ENCODE measurements around the gene GRID1. TPM values are rescaled to one million over a fixed set of nuclear protein-coding genes. Genes with fewer than 3 reads are reported as not detected.

The GRID1 gene
- total RNA-seq, 1 donor from 2014 or later = 0.75 TPM

DNA sequence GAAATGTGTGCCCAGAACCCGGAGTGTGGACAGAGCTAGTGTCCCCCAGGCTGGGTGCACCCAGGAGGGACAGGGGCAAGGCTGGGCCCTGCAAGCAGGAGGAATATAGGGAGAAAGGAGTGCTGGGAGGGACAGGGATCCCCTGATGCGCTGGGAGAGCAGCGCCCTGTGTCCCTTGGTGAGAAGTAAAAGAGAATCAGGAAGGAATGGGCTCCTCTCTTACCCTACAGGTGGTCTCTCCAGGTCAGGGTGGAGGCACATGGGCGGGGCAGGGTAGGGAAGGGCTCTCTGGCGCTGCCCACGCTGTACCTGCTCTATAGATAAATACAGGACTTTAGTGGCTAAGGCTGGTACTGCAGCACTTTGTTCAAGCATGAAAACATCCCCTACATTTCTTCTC is 753.8 kb downstream of the GRID1 start:
- H3K4me3 ChIP-seq (ENCODE audit: insufficient read depth, low read depth, low read length) = no peak overlapping the region
- H3K27me3 Mint-ChIP-seq (ENCODE audit: low read depth, unreplicated experiment) = peaks cover 2% of the 10 kb centered on the region
- H3K27ac ChIP-seq (ENCODE audit: low read depth, low read length) = no peak overlapping the region
- no peaks in the 10 kb centered on the region for H3K36me3 Mint-ChIP-seq (ENCODE audit: low read depth, unreplicated experiment)
- peaks cover 11% of the 10 kb centered on the region for H3K9me3 Mint-ChIP-seq (ENCODE audit: unreplicated experiment)
- H3K4me1 Mint-ChIP-seq (ENCODE audit: low read depth, unreplicated experiment) = peaks cover 8% of the 10 kb centered on the region
- no peak overlapping the region for H3K4me3 Mint-ChIP-seq (ENCODE audit: unreplicated experiment)
- FAIRE-seq (no peak), DNase-seq (ENCODE audit: low read depth) (no peak)
- no peak overlapping the region for H3K27ac Mint-ChIP-seq (ENCODE audit: unreplicated experiment)
- H3K36me3 ChIP-seq (ENCODE audit: insufficient read depth, low read length) = no peaks in the 10 kb centered on the region
- H3K27me3 ChIP-seq (ENCODE audit: insufficient read depth, low read length) = no peaks in the 10 kb centered on the region
- H4K20me1 ChIP-seq (ENCODE audit: insufficient read depth, low read length) = no peaks in the 10 kb centered on the region
- no peak overlapping the region for H2AFZ ChIP-seq (ENCODE audit: low read depth, low read length)
- H3K9me3 ChIP-seq (ENCODE audit: insufficient read depth, low read depth, low read length) = peaks cover 4% of the 10 kb centered on the region
- TF ChIP-seq, protein P1, sequence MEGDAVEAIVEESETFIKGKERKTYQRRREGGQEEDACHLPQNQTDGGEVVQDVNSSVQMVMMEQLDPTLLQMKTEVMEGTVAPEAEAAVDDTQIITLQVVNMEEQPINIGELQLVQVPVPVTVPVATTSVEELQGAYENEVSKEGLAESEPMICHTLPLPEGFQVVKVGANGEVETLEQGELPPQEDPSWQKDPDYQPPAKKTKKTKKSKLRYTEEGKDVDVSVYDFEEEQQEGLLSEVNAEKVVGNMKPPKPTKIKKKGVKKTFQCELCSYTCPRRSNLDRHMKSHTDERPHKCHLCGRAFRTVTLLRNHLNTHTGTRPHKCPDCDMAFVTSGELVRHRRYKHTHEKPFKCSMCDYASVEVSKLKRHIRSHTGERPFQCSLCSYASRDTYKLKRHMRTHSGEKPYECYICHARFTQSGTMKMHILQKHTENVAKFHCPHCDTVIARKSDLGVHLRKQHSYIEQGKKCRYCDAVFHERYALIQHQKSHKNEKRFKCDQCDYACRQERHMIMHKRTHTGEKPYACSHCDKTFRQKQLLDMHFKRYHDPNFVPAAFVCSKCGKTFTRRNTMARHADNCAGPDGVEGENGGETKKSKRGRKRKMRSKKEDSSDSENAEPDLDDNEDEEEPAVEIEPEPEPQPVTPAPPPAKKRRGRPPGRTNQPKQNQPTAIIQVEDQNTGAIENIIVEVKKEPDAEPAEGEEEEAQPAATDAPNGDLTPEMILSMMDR (IDR thresholded peaks at IDR 0.05; ENCODE audit: insufficient read depth, low read depth, low read length) = no peak
- no peak for TF ChIP-seq EZH2 (IDR thresholded peaks at IDR 0.05; ENCODE audit: insufficient read depth, low read length)
- H3K4me2 ChIP-seq (ENCODE audit: low read length) = no peak overlapping the region
- H3K4me1 ChIP-seq (ENCODE audit: insufficient read depth, low read length) = no peaks in the 10 kb centered on the region
- H3K79me2 ChIP-seq (ENCODE audit: insufficient read depth, low read length) = no peaks in the 10 kb centered on the region
- H3K9ac ChIP-seq (ENCODE audit: low read length) = no peak overlapping the region

GRCh38 chr10:85612378-85612775 is 754.2 kb downstream of the GRID1 start:
- Histone ChIP-seq H4K20me1 (ENCODE audit: insufficient read depth, low read length) (no peaks in the 10 kb centered on the region), H3K4me3 (ENCODE audit: insufficient read depth, low read depth, low read length) (no peak overlapping the region), H3K9ac (ENCODE audit: low read length) (no peak overlapping the region), H3K27me3 (ENCODE audit: insufficient read depth, low read length) (no peaks in the 10 kb centered on the region), H3K27ac (ENCODE audit: low read depth, low read length) (no peak overlapping the region), H3K9me3 (ENCODE audit: insufficient read depth, low read depth, low read length) (peaks cover 4% of the 10 kb centered on the region), H3K36me3 (ENCODE audit: insufficient read depth, low read length) (no peaks in the 10 kb centered on the region), H2AFZ (ENCODE audit: low read depth, low read length) (no peak overlapping the region), H3K79me2 (ENCODE audit: insufficient read depth, low read length) (no peaks in the 10 kb centered on the region), H3K4me2 (ENCODE audit: low read length) (no peak overlapping the region), H3K4me1 (ENCODE audit: insufficient read depth, low read length) (no peaks in the 10 kb centered on the region)
- Mint-ChIP-seq H3K9me3 (ENCODE audit: unreplicated experiment) (peaks cover 13% of the 10 kb centered on the region), H3K27me3 (ENCODE audit: low read depth, unreplicated experiment) (peaks cover 2% of the 10 kb centered on the region), H3K36me3 (ENCODE audit: low read depth, unreplicated experiment) (no peaks in the 10 kb centered on the region), H3K27ac (ENCODE audit: unreplicated experiment) (no peak overlapping the region), H3K4me3 (ENCODE audit: unreplicated experiment) (no peak overlapping the region), H3K4me1 (ENCODE audit: low read depth, unreplicated experiment) (peaks cover 8% of the 10 kb centered on the region)
- no peak for DNase-seq (ENCODE audit: low read depth)
- FAIRE-seq = no peak
- TF ChIP-seq, protein P1 (IDR thresholded peaks at IDR 0.05; ENCODE audit: insufficient read depth, low read depth, low read length) = no peak
- no peak for TF ChIP-seq EZH2 (IDR thresholded peaks at IDR 0.05; ENCODE audit: insufficient read depth, low read length)

GRCh38 chr10:85611746-85612377 is 754.7 kb downstream of the GRID1 start:
- H3K9ac ChIP-seq (ENCODE audit: low read length) = no peak overlapping the region
- H3K9me3 ChIP-seq (ENCODE audit: insufficient read depth, low read depth, low read length) = peaks cover 4% of the 10 kb centered on the region
- no peak overlapping the region for H2AFZ ChIP-seq (ENCODE audit: low read depth, low read length)
- no peak overlapping the region for H3K4me3 ChIP-seq (ENCODE audit: insufficient read depth, low read depth, low read length)
- no peaks in the 10 kb centered on the region for H3K79me2 ChIP-seq (ENCODE audit: insufficient read depth, low read length)
- no peak overlapping the region for H3K4me2 ChIP-seq (ENCODE audit: low read length)
- Mint-ChIP-seq H3K27me3 (ENCODE audit: low read depth, unreplicated experiment) (peaks cover 2% of the 10 kb centered on the region), H3K4me3 (ENCODE audit: unreplicated experiment) (no peak overlapping the region), H3K27ac (ENCODE audit: unreplicated experiment) (no peak overlapping the region), H3K4me1 (ENCODE audit: low read depth, unreplicated experiment) (peaks cover 8% of the 10 kb centered on the region), H3K9me3 (ENCODE audit: unreplicated experiment) (peaks cover 14% of the 10 kb centered on the region), H3K36me3 (ENCODE audit: low read depth, unreplicated experiment) (no peaks in the 10 kb centered on the region)
- DNase-seq (ENCODE audit: low read depth) (no peak), FAIRE-seq (no peak)
- no peaks in the 10 kb centered on the region for H3K27me3 ChIP-seq (ENCODE audit: insufficient read depth, low read length)
- no peak for TF ChIP-seq EZH2 (IDR thresholded peaks at IDR 0.05; ENCODE audit: insufficient read depth, low read length)
- TF ChIP-seq, protein P1 (IDR thresholded peaks at IDR 0.05; ENCODE audit: insufficient read depth, low read depth, low read length) = no peak
- no peak overlapping the region for H3K27ac ChIP-seq (ENCODE audit: low read depth, low read length)
- H3K36me3 ChIP-seq (ENCODE audit: insufficient read depth, low read length) = no peaks in the 10 kb centered on the region
- H3K4me1 ChIP-seq (ENCODE audit: insufficient read depth, low read length) = no peaks in the 10 kb centered on the region
- no peaks in the 10 kb centered on the region for H4K20me1 ChIP-seq (ENCODE audit: insufficient read depth, low read length)
